ENCODE measurements around the gene OTUD3.

DNA sequence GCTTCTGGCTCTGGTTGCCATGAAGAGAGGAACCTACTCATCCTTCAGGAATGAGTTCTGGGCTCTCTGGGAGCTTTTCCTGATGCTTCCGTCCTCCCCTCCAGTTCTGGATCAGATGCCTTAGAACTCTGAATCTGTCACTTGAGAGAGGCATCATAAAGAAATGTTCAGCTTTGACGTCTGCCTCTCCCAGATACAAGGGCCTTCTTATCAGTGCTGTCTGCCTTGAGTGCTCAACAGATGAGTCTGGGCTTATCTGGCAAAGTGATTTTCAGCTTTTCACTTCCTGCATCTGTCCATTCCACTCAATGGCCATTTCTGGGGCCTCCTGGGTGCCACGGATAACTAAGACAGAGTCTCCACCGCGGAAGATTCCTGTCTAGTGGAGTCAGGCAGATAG, 12.3 kb upstream of the OTUD3 start:
- no peak for TF ChIP-seq EP300 (IDR thresholded peaks at IDR 0.05)
- TF ChIP-seq, protein P1, sequence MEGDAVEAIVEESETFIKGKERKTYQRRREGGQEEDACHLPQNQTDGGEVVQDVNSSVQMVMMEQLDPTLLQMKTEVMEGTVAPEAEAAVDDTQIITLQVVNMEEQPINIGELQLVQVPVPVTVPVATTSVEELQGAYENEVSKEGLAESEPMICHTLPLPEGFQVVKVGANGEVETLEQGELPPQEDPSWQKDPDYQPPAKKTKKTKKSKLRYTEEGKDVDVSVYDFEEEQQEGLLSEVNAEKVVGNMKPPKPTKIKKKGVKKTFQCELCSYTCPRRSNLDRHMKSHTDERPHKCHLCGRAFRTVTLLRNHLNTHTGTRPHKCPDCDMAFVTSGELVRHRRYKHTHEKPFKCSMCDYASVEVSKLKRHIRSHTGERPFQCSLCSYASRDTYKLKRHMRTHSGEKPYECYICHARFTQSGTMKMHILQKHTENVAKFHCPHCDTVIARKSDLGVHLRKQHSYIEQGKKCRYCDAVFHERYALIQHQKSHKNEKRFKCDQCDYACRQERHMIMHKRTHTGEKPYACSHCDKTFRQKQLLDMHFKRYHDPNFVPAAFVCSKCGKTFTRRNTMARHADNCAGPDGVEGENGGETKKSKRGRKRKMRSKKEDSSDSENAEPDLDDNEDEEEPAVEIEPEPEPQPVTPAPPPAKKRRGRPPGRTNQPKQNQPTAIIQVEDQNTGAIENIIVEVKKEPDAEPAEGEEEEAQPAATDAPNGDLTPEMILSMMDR (IDR thresholded peaks at IDR 0.05) = no peak

All from tibial nerve (tissue), 4 donors.